Astrocyte (in vitro differentiated cells and primary cell): Measurements from ENCODE around the gene ELFN2. TPM values are rescaled to one million over a fixed set of nuclear protein-coding genes. Genes with fewer than 3 reads are reported as not detected.

ENCODE experiments used
- DNase-seq: peaks from one replicate; pipeline ENCODE4 v3.0.0-alpha.2; 2010; ENCODE audit warnings: low read depth
- FAIRE-seq: peaks from 2 replicates; lab custom pipeline; 2011; peaks lifted over from hg19 to GRCh38; lab: Jason Lieb, UNC
- H2AFZ ChIP-seq: 2 replicates; pipeline ENCODE4 v1.6.0; 2012; ENCODE audit warnings: low read depth, low read length, inconsistent platforms
- H3K27ac ChIP-seq: 2 replicates; pipeline ENCODE4 v1.5.1; 2011; ENCODE audit warnings: low read depth, low read length, inconsistent platforms
- H3K27me3 ChIP-seq: 2 replicates; pipeline ENCODE4 v1.6.0; 2011; ENCODE audit warnings: low read length, inconsistent platforms; ENCODE audit not compliant: insufficient read depth
- H3K36me3 ChIP-seq: 2 replicates; pipeline ENCODE4 v1.5.1; 2011; ENCODE audit warnings: low read length, inconsistent platforms; ENCODE audit not compliant: insufficient read depth
- H3K4me1 ChIP-seq: 2 replicates; pipeline ENCODE4 v1.5.1; 2011; ENCODE audit warnings: low read length, inconsistent platforms; ENCODE audit not compliant: insufficient read depth
- H3K4me2 ChIP-seq: 2 replicates; pipeline ENCODE4 v1.6.0; 2012; ENCODE audit warnings: low read length, inconsistent platforms
- H3K4me3 ChIP-seq: 2 replicates; pipeline ENCODE4 v1.5.1; 2011; ENCODE audit warnings: low read depth, mild to moderate bottlenecking, low read length, inconsistent platforms; ENCODE audit not compliant: insufficient read depth
- H3K79me2 ChIP-seq: 2 replicates; pipeline ENCODE4 v1.6.0; 2012; ENCODE audit warnings: mild to moderate bottlenecking, low read length, inconsistent platforms; ENCODE audit not compliant: insufficient read depth
- H3K9ac ChIP-seq: 2 replicates; pipeline ENCODE4 v1.6.0; 2012; ENCODE audit warnings: mild to moderate bottlenecking, low read length, inconsistent platforms
- H3K9me3 ChIP-seq: 2 replicates; pipeline ENCODE4 v1.5.1; 2012; ENCODE audit warnings: low read depth, mild to moderate bottlenecking, low read length, inconsistent platforms; ENCODE audit not compliant: insufficient read depth
- H4K20me1 ChIP-seq: 2 replicates; pipeline ENCODE4 v1.6.0; 2012; ENCODE audit warnings: low read length, inconsistent platforms; ENCODE audit not compliant: insufficient read depth
- H3K27ac Mint-ChIP-seq: one replicate; pipeline ENCODE4 v1.8.0; 2021; ENCODE audit warnings: mild to moderate bottlenecking, mixed read lengths; ENCODE audit not compliant: unreplicated experiment
- H3K27me3 Mint-ChIP-seq: one replicate; pipeline ENCODE4 v1.8.0; 2021; ENCODE audit warnings: low read depth, mixed read lengths; ENCODE audit not compliant: unreplicated experiment
- H3K36me3 Mint-ChIP-seq: one replicate; pipeline ENCODE4 v1.8.0; 2021; ENCODE audit warnings: low read depth, mixed read lengths; ENCODE audit not compliant: unreplicated experiment
- H3K4me1 Mint-ChIP-seq: one replicate; pipeline ENCODE4 v1.8.0; 2021; ENCODE audit warnings: low read depth, mixed read lengths; ENCODE audit not compliant: unreplicated experiment
- H3K4me3 Mint-ChIP-seq: one replicate; pipeline ENCODE4 v1.8.0; 2021; ENCODE audit warnings: mild to moderate bottlenecking, moderate library complexity, mixed read lengths; ENCODE audit not compliant: unreplicated experiment
- H3K9me3 Mint-ChIP-seq: one replicate; pipeline ENCODE4 v1.8.0; 2021; ENCODE audit warnings: mild to moderate bottlenecking, mixed read lengths; ENCODE audit not compliant: unreplicated experiment
- CTCF ChIP-seq: IDR thresholded peaks from 2 replicates; pipeline ENCODE4 v1.5.1; 2011; ENCODE audit warnings: low read depth, mild to moderate bottlenecking, inconsistent platforms, low read length, moderate library complexity; ENCODE audit not compliant: insufficient read depth
- EZH2 ChIP-seq: IDR thresholded peaks from 2 replicates; pipeline ENCODE4 v1.6.1; 2012; ENCODE audit warnings: mild to moderate bottlenecking, low read length, inconsistent platforms; ENCODE audit not compliant: insufficient read depth
- total RNA-seq: library from RNA; stranded (reverse); gene quantifications from 2 replicates; pipeline ENCODE4 v1.2.1, GENCODE V29; 2021

ELFN2 gene
- total RNA-seq, 1 donor from 2014 or later = 2.8 TPM

- peaks cover 77% of the 10 kb centered on the region for H3K27me3 Mint-ChIP-seq
- H3K4me3 ChIP-seq = no peak overlapping the region
- H4K20me1 ChIP-seq = no peaks in the 10 kb centered on the region
- H3K4me1 Mint-ChIP-seq = no peaks in the 10 kb centered on the region
- peaks cover 2% of the 10 kb centered on the region for H3K36me3 Mint-ChIP-seq
- no peak overlapping the region for H2AFZ ChIP-seq
- DNase-seq (no peak), FAIRE-seq (no peak)
- no peaks in the 10 kb centered on the region for H3K9me3 ChIP-seq
- no peak overlapping the region for H3K4me3 Mint-ChIP-seq
- no peaks in the 10 kb centered on the region for H3K9me3 Mint-ChIP-seq
- H3K27ac Mint-ChIP-seq = no peak overlapping the region
- no peak for TF ChIP-seq CTCF
- TF ChIP-seq EZH2 = peak; percentile 54
- no peak overlapping the region for H3K9ac ChIP-seq
- H3K27ac ChIP-seq = no peak overlapping the region
- H3K27me3 ChIP-seq = peaks cover 13% of the 10 kb centered on the region
- no peaks in the 10 kb centered on the region for H3K36me3 ChIP-seq
- H3K4me1 ChIP-seq = peaks cover 11% of the 10 kb centered on the region
- H3K4me2 ChIP-seq = peak overlapping the region; percentile 70
- H3K79me2 ChIP-seq = no peaks in the 10 kb centered on the region
Measured at GRCh38 chr22:37324340-37325038, 102.8 kb downstream of the ELFN2 start.

GRCh38 chr22:37320726-37321677, 106.3 kb downstream of the ELFN2 start:
- Histone ChIP-seq H3K36me3 (no peaks in the 10 kb centered on the region), H3K9ac (no peak overlapping the region), H4K20me1 (no peaks in the 10 kb centered on the region), H2AFZ (no peak overlapping the region), H3K4me1 (peaks cover 10% of the 10 kb centered on the region), H3K9me3 (no peaks in the 10 kb centered on the region), H3K79me2 (no peaks in the 10 kb centered on the region), H3K27me3 (peaks cover 13% of the 10 kb centered on the region), H3K27ac (no peak overlapping the region), H3K4me2 (no peak overlapping the region), H3K4me3 (no peak overlapping the region)
- no peaks in the 10 kb centered on the region for H3K36me3 Mint-ChIP-seq
- FAIRE-seq (no peak), DNase-seq (no peak)
- H3K4me1 Mint-ChIP-seq = peaks cover 6% of the 10 kb centered on the region
- peaks cover 66% of the 10 kb centered on the region for H3K27me3 Mint-ChIP-seq
- no peak overlapping the region for H3K27ac Mint-ChIP-seq
- H3K4me3 Mint-ChIP-seq = no peak overlapping the region
- H3K9me3 Mint-ChIP-seq = no peaks in the 10 kb centered on the region
- TF ChIP-seq EZH2 = no peak
- no peak for TF ChIP-seq CTCF
